Astrocyte (in vitro differentiated cells and primary cell): ENCODE data around the gene CT45A2. TPM values are rescaled to one million over a fixed set of nuclear protein-coding genes. Genes with fewer than 3 reads are reported as not detected.

Experiments used
- total RNA-seq: library from RNA; stranded (reverse); gene quantifications from 2 replicates; pipeline ENCODE4 v1.2.1, GENCODE V29; 2021

Gene CT45A2
- total RNA-seq, 1 donor from 2014 or later: not detected

Other genes with a start within 250 kb of the CT45A2 start
- gene CT45A1, start 106.4 kb downstream of the CT45A2 start, total RNA-seq: not detected in 2 replicates
- not detected in 2 replicates for gene CT45A3, start 51.8 kb downstream of the CT45A2 start, total RNA-seq
- gene CT45A5, start 34.5 kb downstream of the CT45A2 start, total RNA-seq: not detected in 2 replicates
- not detected in 2 replicates for gene CT45A6, start 17.2 kb downstream of the CT45A2 start, total RNA-seq
- not detected in 2 replicates for gene CT45A7, start 17.3 kb upstream of the CT45A2 start, total RNA-seq
- not detected in 2 replicates for gene CT45A8, start 34.5 kb upstream of the CT45A2 start, total RNA-seq
- gene CT45A9, start 51.8 kb upstream of the CT45A2 start, total RNA-seq: not detected in 2 replicates
- gene CT45A10, start 73.4 kb upstream of the CT45A2 start, total RNA-seq: not detected in 2 replicates
- gene SAGE1, start 73.7 kb upstream of the CT45A2 start, total RNA-seq: not detected in 2 replicates
- 22.0 and 22.9 TPM in 2 replicates for gene MMGT1, start 154.0 kb upstream of the CT45A2 start, total RNA-seq
- 12.8 and 14.8 TPM in 2 replicates for gene SLC9A6, start 165.4 kb upstream of the CT45A2 start, total RNA-seq